Measurements from ENCODE around the gene TUBGCP3.

GRCh38 chr13:112446867-112447266, 141.1 kb downstream of the TUBGCP3 start:
- TF ChIP-seq CTCF (IDR thresholded peaks at IDR 0.05; ENCODE audit: poor library complexity, severe bottlenecking) (no peak), MXI1 (conservative IDR thresholded peaks at IDR 0.05; ENCODE audit: poor library complexity, severe bottlenecking) (no peak), SMC3 (conservative IDR thresholded peaks at IDR 0.05; ENCODE audit: poor library complexity) (no peak), EZH2 (IDR thresholded peaks at IDR 0.05; ENCODE audit: borderline replicate concordance, insufficient read depth, low read length, poor library complexity, severe bottlenecking) (no peak), POLR2AphosphoS5 (IDR thresholded peaks at IDR 0.05) (no peak), EP300 (conservative IDR thresholded peaks at IDR 0.05; ENCODE audit: poor library complexity, severe bottlenecking) (no peak), TAF1 (IDR thresholded peaks at IDR 0.05; ENCODE audit: low read depth) (no peak)
- TF ChIP-seq, protein P1, sequence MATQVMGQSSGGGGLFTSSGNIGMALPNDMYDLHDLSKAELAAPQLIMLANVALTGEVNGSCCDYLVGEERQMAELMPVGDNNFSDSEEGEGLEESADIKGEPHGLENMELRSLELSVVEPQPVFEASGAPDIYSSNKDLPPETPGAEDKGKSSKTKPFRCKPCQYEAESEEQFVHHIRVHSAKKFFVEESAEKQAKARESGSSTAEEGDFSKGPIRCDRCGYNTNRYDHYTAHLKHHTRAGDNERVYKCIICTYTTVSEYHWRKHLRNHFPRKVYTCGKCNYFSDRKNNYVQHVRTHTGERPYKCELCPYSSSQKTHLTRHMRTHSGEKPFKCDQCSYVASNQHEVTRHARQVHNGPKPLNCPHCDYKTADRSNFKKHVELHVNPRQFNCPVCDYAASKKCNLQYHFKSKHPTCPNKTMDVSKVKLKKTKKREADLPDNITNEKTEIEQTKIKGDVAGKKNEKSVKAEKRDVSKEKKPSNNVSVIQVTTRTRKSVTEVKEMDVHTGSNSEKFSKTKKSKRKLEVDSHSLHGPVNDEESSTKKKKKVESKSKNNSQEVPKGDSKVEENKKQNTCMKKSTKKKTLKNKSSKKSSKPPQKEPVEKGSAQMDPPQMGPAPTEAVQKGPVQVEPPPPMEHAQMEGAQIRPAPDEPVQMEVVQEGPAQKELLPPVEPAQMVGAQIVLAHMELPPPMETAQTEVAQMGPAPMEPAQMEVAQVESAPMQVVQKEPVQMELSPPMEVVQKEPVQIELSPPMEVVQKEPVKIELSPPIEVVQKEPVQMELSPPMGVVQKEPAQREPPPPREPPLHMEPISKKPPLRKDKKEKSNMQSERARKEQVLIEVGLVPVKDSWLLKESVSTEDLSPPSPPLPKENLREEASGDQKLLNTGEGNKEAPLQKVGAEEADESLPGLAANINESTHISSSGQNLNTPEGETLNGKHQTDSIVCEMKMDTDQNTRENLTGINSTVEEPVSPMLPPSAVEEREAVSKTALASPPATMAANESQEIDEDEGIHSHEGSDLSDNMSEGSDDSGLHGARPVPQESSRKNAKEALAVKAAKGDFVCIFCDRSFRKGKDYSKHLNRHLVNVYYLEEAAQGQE (IDR thresholded peaks at IDR 0.05; ENCODE audit: borderline replicate concordance): no peak
